Omental fat pad (tissue), 4 donors: Measurements from ENCODE around the gene RMND5A. TPM values are rescaled to one million over a fixed set of nuclear protein-coding genes. Genes with fewer than 3 reads are reported as not detected.
A peak's percentile ranks its signal among the peaks of the same experiment; 100 is the strongest.

Experiments used
- ATAC-seq: fragments of 150-250 bp; one replicate; pipeline ENCODE4 v1.9.1; 2016; ENCODE audit warnings: mild to moderate bottlenecking, moderate library complexity; ENCODE audit not compliant: low FRiP score
- DNase-seq: peaks from one replicate; pipeline ENCODE4 v3.0.0-alpha.2; 2019; ENCODE audit warnings: low spot score
- total RNA-seq, 4 donors: library from RNA; depleted of rRNA; stranded (reverse); fragments of >200 nt; gene quantifications; one replicate each; pipeline ENCODE4 v1.1.0, GENCODE V29; 2016
- TF ChIP-seq, protein P1 (sequence below), 3 donors: fragments of 450-650 bp; IDR thresholded peaks; one replicate each; pipeline ENCODE4 v1.5.1; 2016 to 2017; ENCODE audit warnings: antibody characterized with exemption in 3 of 3, mild to moderate bottlenecking in 3 of 3, moderate library complexity in 2 of 3

The RMND5A gene, protein sequence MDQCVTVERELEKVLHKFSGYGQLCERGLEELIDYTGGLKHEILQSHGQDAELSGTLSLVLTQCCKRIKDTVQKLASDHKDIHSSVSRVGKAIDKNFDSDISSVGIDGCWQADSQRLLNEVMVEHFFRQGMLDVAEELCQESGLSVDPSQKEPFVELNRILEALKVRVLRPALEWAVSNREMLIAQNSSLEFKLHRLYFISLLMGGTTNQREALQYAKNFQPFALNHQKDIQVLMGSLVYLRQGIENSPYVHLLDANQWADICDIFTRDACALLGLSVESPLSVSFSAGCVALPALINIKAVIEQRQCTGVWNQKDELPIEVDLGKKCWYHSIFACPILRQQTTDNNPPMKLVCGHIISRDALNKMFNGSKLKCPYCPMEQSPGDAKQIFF
- total RNA-seq = 10 to 100 TPM; 30.6 to 55.6 (median 46.3) TPM

GRCh38 chr2:86719637-86720539 is at the start of gene RMND5A:
Gene RMND5A, plus strand, starts transcription at chr2:86720291. Its CDS starts 377 bp downstream, at chr2:86720668.
- DNase-seq = peak; percentile 60
- ATAC-seq = peak; percentile 97

- ATAC-seq (no peak), DNase-seq (no peak)
- TF ChIP-seq, protein P1, sequence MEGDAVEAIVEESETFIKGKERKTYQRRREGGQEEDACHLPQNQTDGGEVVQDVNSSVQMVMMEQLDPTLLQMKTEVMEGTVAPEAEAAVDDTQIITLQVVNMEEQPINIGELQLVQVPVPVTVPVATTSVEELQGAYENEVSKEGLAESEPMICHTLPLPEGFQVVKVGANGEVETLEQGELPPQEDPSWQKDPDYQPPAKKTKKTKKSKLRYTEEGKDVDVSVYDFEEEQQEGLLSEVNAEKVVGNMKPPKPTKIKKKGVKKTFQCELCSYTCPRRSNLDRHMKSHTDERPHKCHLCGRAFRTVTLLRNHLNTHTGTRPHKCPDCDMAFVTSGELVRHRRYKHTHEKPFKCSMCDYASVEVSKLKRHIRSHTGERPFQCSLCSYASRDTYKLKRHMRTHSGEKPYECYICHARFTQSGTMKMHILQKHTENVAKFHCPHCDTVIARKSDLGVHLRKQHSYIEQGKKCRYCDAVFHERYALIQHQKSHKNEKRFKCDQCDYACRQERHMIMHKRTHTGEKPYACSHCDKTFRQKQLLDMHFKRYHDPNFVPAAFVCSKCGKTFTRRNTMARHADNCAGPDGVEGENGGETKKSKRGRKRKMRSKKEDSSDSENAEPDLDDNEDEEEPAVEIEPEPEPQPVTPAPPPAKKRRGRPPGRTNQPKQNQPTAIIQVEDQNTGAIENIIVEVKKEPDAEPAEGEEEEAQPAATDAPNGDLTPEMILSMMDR (IDR thresholded peaks at IDR 0.05) = no peak
These were observed 48.6 kb upstream of the RMND5A start for GRCh38 chr2:86671337-86671981.

- ATAC-seq = no peak
- TF ChIP-seq, protein P1 (IDR thresholded peaks at IDR 0.05) = no peak
- DNase-seq = no peak
These were observed 48.0 kb upstream of the RMND5A start for GRCh38 chr2:86672027-86672545.

- DNase-seq (no peak), ATAC-seq (no peak)
- TF ChIP-seq, protein P1 (IDR thresholded peaks at IDR 0.05) = no peak
These were observed 47.1 kb upstream of the RMND5A start for GRCh38 chr2:86673011-86673410.

GRCh38 chr2:86673986-86674670 is 46.0 kb upstream of the RMND5A start:
- DNase-seq = no peak
- TF ChIP-seq, protein P1 (IDR thresholded peaks at IDR 0.05) = no peak

GRCh38 chr2:86675104-86675503 is 45.0 kb upstream of the RMND5A start:
- TF ChIP-seq, protein P1 (IDR thresholded peaks at IDR 0.05) = no peak
- DNase-seq (no peak), ATAC-seq (no peak)

More at GRCh38 chr2:86673986-86674670, 46.0 kb upstream of the RMND5A start:
- ATAC-seq = no peak
